ENCODE results near the gene FGGY. TPM values are rescaled to one million over a fixed set of nuclear protein-coding genes. Genes with fewer than 3 reads are reported as not detected.

The FGGY gene
- total and polyA plus RNA-seq, 2 donors (not counting 1 experiment from before 2014, with no cell fraction given) = 6.1 to 38.5 TPM

DNA sequence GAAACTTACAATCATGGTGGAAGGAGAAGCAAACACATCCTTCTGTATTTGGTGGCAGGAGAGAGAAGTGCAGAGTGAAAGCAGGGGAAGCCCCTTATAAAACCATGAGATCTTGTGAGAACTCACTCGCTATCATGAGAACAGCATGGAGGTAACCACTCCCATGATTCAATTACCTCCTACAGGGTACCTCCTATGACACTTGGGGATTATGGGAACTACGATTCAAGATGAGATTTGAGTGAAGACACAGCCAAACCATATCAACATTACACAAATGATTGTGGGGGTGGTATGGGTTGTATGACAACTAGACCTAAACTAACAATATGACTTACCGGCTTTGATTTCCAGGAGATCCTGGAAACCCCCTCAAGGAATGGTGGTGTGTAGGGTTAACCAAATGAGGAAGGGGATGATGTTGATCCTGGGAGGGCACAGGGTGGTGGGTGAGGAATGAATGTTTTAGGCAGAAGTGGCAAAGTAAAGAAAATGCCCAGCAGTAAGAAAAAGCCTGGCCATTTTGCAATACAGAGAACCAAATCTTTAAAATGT, 80.5 kb downstream of the FGGY start:
- H3K9ac ChIP-seq (ENCODE audit: low read length) = no peak overlapping the region
- TF ChIP-seq EZH2 (IDR thresholded peaks at IDR 0.05; ENCODE audit: borderline replicate concordance, insufficient read depth, low read depth, low read length, poor library complexity, severe bottlenecking) = no peak
- TF ChIP-seq, protein P1, sequence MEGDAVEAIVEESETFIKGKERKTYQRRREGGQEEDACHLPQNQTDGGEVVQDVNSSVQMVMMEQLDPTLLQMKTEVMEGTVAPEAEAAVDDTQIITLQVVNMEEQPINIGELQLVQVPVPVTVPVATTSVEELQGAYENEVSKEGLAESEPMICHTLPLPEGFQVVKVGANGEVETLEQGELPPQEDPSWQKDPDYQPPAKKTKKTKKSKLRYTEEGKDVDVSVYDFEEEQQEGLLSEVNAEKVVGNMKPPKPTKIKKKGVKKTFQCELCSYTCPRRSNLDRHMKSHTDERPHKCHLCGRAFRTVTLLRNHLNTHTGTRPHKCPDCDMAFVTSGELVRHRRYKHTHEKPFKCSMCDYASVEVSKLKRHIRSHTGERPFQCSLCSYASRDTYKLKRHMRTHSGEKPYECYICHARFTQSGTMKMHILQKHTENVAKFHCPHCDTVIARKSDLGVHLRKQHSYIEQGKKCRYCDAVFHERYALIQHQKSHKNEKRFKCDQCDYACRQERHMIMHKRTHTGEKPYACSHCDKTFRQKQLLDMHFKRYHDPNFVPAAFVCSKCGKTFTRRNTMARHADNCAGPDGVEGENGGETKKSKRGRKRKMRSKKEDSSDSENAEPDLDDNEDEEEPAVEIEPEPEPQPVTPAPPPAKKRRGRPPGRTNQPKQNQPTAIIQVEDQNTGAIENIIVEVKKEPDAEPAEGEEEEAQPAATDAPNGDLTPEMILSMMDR (IDR thresholded peaks at IDR 0.05) = no peak
- no peak overlapping the region for H3K27ac ChIP-seq (ENCODE audit: low read length in 2 of 2)
- DNase-seq (no peak), ATAC-seq (ENCODE audit: low read depth) (no peak)
- H3K36me3 ChIP-seq (replicated peaks in 1 of 2; ENCODE audit: control extremely low read depth in 1 of 2, control insufficient read depth in 1 of 2, extremely low read depth in 1 of 2, insufficient read depth in 2 of 2, low read length in 1 of 2) = peaks cover 0 to 2% of the 10 kb centered on the region in 2 experiments
- H4K20me1 ChIP-seq (ENCODE audit: control insufficient read depth, insufficient read depth, low read length, poor library complexity, severe bottlenecking) = no peaks in the 10 kb centered on the region
- H3K4me2 ChIP-seq (replicated peaks; ENCODE audit: low read depth, low read length, poor library complexity, severe bottlenecking) = no peak overlapping the region
- no peaks in the 10 kb centered on the region for H3K4me1 Mint-ChIP-seq
- CTCF ChIA-PET = no interaction called here
- peaks cover 2% of the 10 kb centered on the region for H3K9me3 Mint-ChIP-seq (ENCODE audit: insufficient read depth)
- no peak overlapping the region for H3K27ac Mint-ChIP-seq
- H3K4me3 Mint-ChIP-seq = no peak overlapping the region
- no peak overlapping the region for H2AFZ ChIP-seq (ENCODE audit: insufficient read depth, low read depth, low read length, poor library complexity, severe bottlenecking)
- intact Hi-C loops (cut with micrococcal nuclease) = no loop called here
- POLR2A ChIA-PET = no interaction called here
- H3K9me3 ChIP-seq (ENCODE audit: control extremely low read depth in 1 of 3, control insufficient read depth in 2 of 3, insufficient read depth in 1 of 3, low read length in 2 of 3) = no peaks in the 10 kb centered on the region
- no peaks in the 10 kb centered on the region for H3K79me2 ChIP-seq (ENCODE audit: control insufficient read depth, insufficient read depth, low read length)
- no peaks in the 10 kb centered on the region for H3K27me3 Mint-ChIP-seq
- no peaks in the 10 kb centered on the region for H3K4me1 ChIP-seq (ENCODE audit: control insufficient read depth in 2 of 2, insufficient read depth in 2 of 2, low read length in 2 of 2)
- H3K4me3 ChIP-seq (ENCODE audit: control extremely low read depth in 1 of 5, extremely low read depth in 1 of 5, insufficient read depth in 1 of 5, low read depth in 2 of 5, low read length in 4 of 5) = no peak overlapping the region
- H3K27me3 ChIP-seq (replicated peaks in 1 of 4; ENCODE audit: control extremely low read depth in 1 of 4, control insufficient read depth in 3 of 4, insufficient read depth in 4 of 4, low read length in 3 of 4) = no peaks in the 10 kb centered on the region
- no CpG with 5 or more reads among the region's 3 CpGs for WGBS (ENCODE audit: insufficient coverage)

DNA sequence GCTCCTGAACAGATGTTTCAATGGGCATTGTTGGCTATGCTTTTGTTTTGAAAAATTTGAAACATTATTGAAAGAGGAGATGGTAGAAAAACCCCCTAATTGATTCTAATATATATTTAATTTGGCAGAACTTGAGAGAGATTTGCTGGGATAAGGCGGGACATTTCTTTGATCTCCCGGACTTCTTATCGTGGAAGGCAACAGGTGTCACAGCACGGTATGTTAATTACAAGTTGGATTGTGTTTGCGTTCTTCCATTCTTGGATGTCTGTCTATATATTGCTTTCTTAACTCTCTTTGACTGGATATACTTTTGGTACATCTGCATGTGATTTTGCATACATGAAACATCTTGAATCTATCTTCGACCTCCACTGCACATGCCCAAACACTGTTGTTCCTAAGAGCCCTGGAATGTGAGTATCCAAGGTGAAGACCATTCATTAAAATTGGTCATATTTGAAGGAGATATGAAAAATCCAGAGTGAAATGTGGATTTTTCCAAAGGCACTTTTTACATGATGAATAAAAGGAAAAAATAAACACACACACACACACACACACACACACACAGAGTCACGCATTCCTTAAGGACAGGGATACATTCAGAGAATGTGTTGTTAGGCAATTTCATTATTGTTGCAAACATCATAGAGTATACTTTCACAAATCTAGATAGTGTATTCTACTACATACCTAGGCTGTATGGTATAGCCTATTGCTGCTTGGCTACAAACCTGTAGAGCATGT, 81.9 kb downstream of the FGGY start:
- DNase-seq (no peak), ATAC-seq (ENCODE audit: low read depth) (no peak)
- intact Hi-C loops (cut with micrococcal nuclease) = no loop called here
- no peaks in the 10 kb centered on the region for H3K4me1 Mint-ChIP-seq
- ChIA-PET CTCF (no interaction called here), POLR2A (no interaction called here)
- Histone ChIP-seq H3K9ac (ENCODE audit: low read length) (no peak overlapping the region), H3K79me2 (ENCODE audit: control insufficient read depth, insufficient read depth, low read length) (no peaks in the 10 kb centered on the region), H4K20me1 (ENCODE audit: control insufficient read depth, insufficient read depth, low read length, poor library complexity, severe bottlenecking) (no peaks in the 10 kb centered on the region), H3K4me3 (ENCODE audit: control extremely low read depth in 1 of 5, extremely low read depth in 1 of 5, insufficient read depth in 1 of 5, low read depth in 2 of 5, low read length in 4 of 5) (no peak overlapping the region), H3K9me3 (ENCODE audit: control extremely low read depth in 1 of 3, control insufficient read depth in 2 of 3, insufficient read depth in 1 of 3, low read length in 2 of 3) (no peaks in the 10 kb centered on the region), H3K4me1 (ENCODE audit: control insufficient read depth in 2 of 2, insufficient read depth in 2 of 2, low read length in 2 of 2) (no peaks in the 10 kb centered on the region), H2AFZ (ENCODE audit: insufficient read depth, low read depth, low read length, poor library complexity, severe bottlenecking) (no peak overlapping the region), H3K27ac (ENCODE audit: low read length in 2 of 2) (no peak overlapping the region), H3K4me2 (replicated peaks; ENCODE audit: low read depth, low read length, poor library complexity, severe bottlenecking) (no peak overlapping the region), H3K36me3 (replicated peaks in 1 of 2; ENCODE audit: control extremely low read depth in 1 of 2, control insufficient read depth in 1 of 2, extremely low read depth in 1 of 2, insufficient read depth in 2 of 2, low read length in 1 of 2) (peaks cover 0 to 2% of the 10 kb centered on the region in 2 experiments), H3K27me3 (replicated peaks in 1 of 4; ENCODE audit: control extremely low read depth in 1 of 4, control insufficient read depth in 3 of 4, insufficient read depth in 4 of 4, low read length in 3 of 4) (no peaks in the 10 kb centered on the region)
- peaks cover 2% of the 10 kb centered on the region for H3K9me3 Mint-ChIP-seq (ENCODE audit: insufficient read depth)
- H3K27ac Mint-ChIP-seq = no peak overlapping the region
- WGBS (ENCODE audit: insufficient coverage) = 100% methylated on average over 1 of the region's 7 CpGs
- TF ChIP-seq, protein P1 (IDR thresholded peaks at IDR 0.05) = no peak
- no peak for TF ChIP-seq EZH2 (IDR thresholded peaks at IDR 0.05; ENCODE audit: borderline replicate concordance, insufficient read depth, low read depth, low read length, poor library complexity, severe bottlenecking)
- H3K4me3 Mint-ChIP-seq = no peak overlapping the region
- H3K27me3 Mint-ChIP-seq = no peaks in the 10 kb centered on the region
